A549 (cell line): ENCODE data around the gene TDRD3. TPM values are rescaled to one million over a fixed set of nuclear protein-coding genes. Genes with fewer than 3 reads are reported as not detected.

ENCODE experiments used
- ATAC-seq, 2 experiments: fragments of 200-7000 bp in 1 of 2; fragments of >200 bp in 1 of 2; cut with Nextera tagmentation in 1 of 2; cut with Tn5 transposase in 1 of 2; 3 replicates each; pipeline versions ENCODE4 v1.8.0 to v1.9.1; 2018 to 2020; ENCODE audit warnings: mild to moderate bottlenecking in 1 of 2, moderate library complexity in 1 of 2
- CTCF ChIA-PET: fragments of 300-600 bp; sonication (Branson Sonifier 250); formaldehyde crosslinking; extraction: SDS; loops from one replicate; lab custom pipeline; 2021; ENCODE audit warnings: antibody characterized with exemption, inconsistent platforms; lab: Yijun Ruan, JAX
- POLR2A ChIA-PET: fragments of 350-600 bp; formaldehyde crosslinking; extraction: SDS; loops from one replicate; lab custom pipeline; 2021; ENCODE audit warnings: antibody characterized with exemption, inconsistent platforms; lab: Yijun Ruan, JAX
- DNase-seq, 2 experiments: peaks; one replicate each; pipeline versions ENCODE4 v3.0.0 to v3.0.0-alpha.2; 2011 to 2016; ENCODE audit warnings: low read depth in 1 of 2, low spot score in 1 of 2
- FAIRE-seq: peaks from 2 replicates; lab custom pipeline; 2011; peaks lifted over from hg19 to GRCh38; lab: Jason Lieb, UNC
- H3K27ac ChIP-seq, 2 experiments: fragments of >200 bp; sonication (Bioruptor Twin); formaldehyde crosslinking; 3 replicates each; pipeline ENCODE4 v1.5.1; 2016 to 2017
- H3K4me1 ChIP-seq: fragments of >200 bp; sonication (Bioruptor Twin); formaldehyde crosslinking; 3 replicates; pipeline ENCODE4 v1.6.1; 2016
- H3K4me2 ChIP-seq: fragments of >200 bp; sonication (Bioruptor Twin); formaldehyde crosslinking; 3 replicates; pipeline ENCODE4 v1.6.1; 2016
- H3K4me3 ChIP-seq: fragments of >200 bp; sonication (Bioruptor Twin); formaldehyde crosslinking; 3 replicates; pipeline ENCODE4 v1.5.1; 2016
- H3K9me3 ChIP-seq: fragments of >200 bp; sonication (Bioruptor Twin); formaldehyde crosslinking; 3 replicates; pipeline ENCODE4 v1.6.1; 2016
- BHLHE40 ChIP-seq: IDR thresholded peaks from 2 replicates; pipeline ENCODE4 v1.6.1; 2012; ENCODE audit warnings: low read depth, low read length, inconsistent platforms
- CBX2 ChIP-seq: fragments of 200-600 bp; sonication (generic); IDR thresholded peaks from 2 replicates; pipeline ENCODE4 v1.6.1; 2016; ENCODE audit warnings: low read depth, mild to moderate bottlenecking, borderline replicate concordance
- CBX8 ChIP-seq: fragments of 200-600 bp; sonication (generic); IDR thresholded peaks from 2 replicates; pipeline ENCODE4 v1.6.1; 2016
- EHF ChIP-seq: fragments of 250-450 bp; sonication (Bioruptor Pico); IDR thresholded peaks from 2 replicates; pipeline ENCODE4 v1.5.0; 2020; ENCODE audit warnings: mild to moderate bottlenecking
- FOXS1 ChIP-seq: fragments of 250-450 bp; sonication (Bioruptor Pico); IDR thresholded peaks from 2 replicates; pipeline ENCODE4 v1.5.0; 2020; ENCODE audit warnings: mild to moderate bottlenecking, moderate library complexity
- HDAC2 ChIP-seq: fragments of 200-600 bp; sonication (generic); IDR thresholded peaks from 2 replicates; pipeline ENCODE4 v1.6.1; 2016
- HOXA7 ChIP-seq: fragments of 250-450 bp; sonication (Bioruptor Pico); IDR thresholded peaks from 2 replicates; pipeline ENCODE4 v1.5.0; 2020; ENCODE audit warnings: mild to moderate bottlenecking, moderate library complexity
- HOXB13 ChIP-seq: fragments of 250-450 bp; sonication (Bioruptor Pico); IDR thresholded peaks from 2 replicates; pipeline ENCODE4 v1.5.0; 2020; ENCODE audit warnings: low read depth, mild to moderate bottlenecking, moderate library complexity
- HOXB5 ChIP-seq: fragments of 250-450 bp; sonication (Bioruptor Pico); IDR thresholded peaks from 2 replicates; pipeline ENCODE4 v1.5.0; 2020; ENCODE audit warnings: mild to moderate bottlenecking, moderate library complexity
- JUNB ChIP-seq: fragments of >200 bp; sonication (Bioruptor Twin); formaldehyde crosslinking; IDR thresholded peaks from 2 replicates; pipeline ENCODE4 v1.6.1; 2016
- NFE2L2 ChIP-seq: fragments of 150-350 bp; conservative IDR thresholded peaks from 2 replicates; pipeline ENCODE4 v1.6.1; 2014; ENCODE audit warnings: low read length
- POLR2A ChIP-seq: IDR thresholded peaks from 2 replicates; pipeline ENCODE4 v1.6.1; 2012; ENCODE audit warnings: mild to moderate bottlenecking, low read length
- POLR2AphosphoS2 ChIP-seq: conservative IDR thresholded peaks from 2 replicates; pipeline ENCODE4 v1.6.1; 2012; ENCODE audit warnings: low read length, improper control_type of control experiment, inconsistent platforms
- RAD21 ChIP-seq, 2 experiments: fragments of >200 bp in 1 of 2; sonication (Bioruptor Twin) in 1 of 2; formaldehyde crosslinking in 1 of 2; IDR thresholded peaks in 1 of 2; conservative IDR thresholded peaks in 1 of 2; 2 replicates in 1 of 2; 3 replicates in 1 of 2; pipeline ENCODE4 v1.6.1; 2012 to 2018; ENCODE audit warnings: inconsistent platforms in 1 of 2
- RCOR1 ChIP-seq: fragments of 150-350 bp; IDR thresholded peaks from 2 replicates; pipeline ENCODE4 v1.6.1; 2014; ENCODE audit warnings: antibody characterized with exemption, low read length, low read depth
- WGBS: methylation state at CpG from one replicate; pipeline ENCODE4 v1.1.6; 2017; ENCODE audit errors: missing lambda C conversion rate; 5-methylcytosine and 5-hydroxymethylcytosine counted together
- polyA plus RNA-seq, 4 experiments: library from polyadenylated mRNA; depleted of rRNA in 3 of 4; stranded (reverse); fragments of >200 nt; fragmentation: RNase III in 1 of 4; extraction: RNeasy Plus Mini Kit Qiagen cat#74134 plus additional on column Dnase treatment in 1 of 4; gene quantifications; 2 replicates in 3 of 4; 3 replicates in 1 of 4; pipeline ENCODE4 v1.2.3, GENCODE V29; 2011 to 2017
- TF ChIP-seq, protein P1 (sequence below): fragments of 200-600 bp; sonication (generic); IDR thresholded peaks from 2 replicates; pipeline ENCODE4 v1.6.1; 2016; ENCODE audit warnings: antibody characterized with exemption, mild to moderate bottlenecking, moderate library complexity
- TF ChIP-seq, protein P2 (sequence below): fragments of 450-650 bp; IDR thresholded peaks from 2 replicates; pipeline ENCODE4 v1.6.1; 2014; ENCODE audit warnings: antibody characterized with exemption
- TF ChIP-seq, protein P3 (sequence below): fragments of 250-450 bp; sonication (Bioruptor Pico); IDR thresholded peaks from 2 replicates; pipeline ENCODE4 v1.5.0; 2021; ENCODE audit warnings: mild to moderate bottlenecking, moderate library complexity, borderline replicate concordance
- TF ChIP-seq, protein P4 (sequence below): fragments of 250-450 bp; sonication (Bioruptor Pico); IDR thresholded peaks from 2 replicates; pipeline ENCODE4 v1.5.0; 2020; ENCODE audit warnings: low read depth, mild to moderate bottlenecking, moderate library complexity
- TF ChIP-seq, protein P5 (sequence below): fragments of >200 bp; sonication (Bioruptor Twin); formaldehyde crosslinking; IDR thresholded peaks from 2 replicates; pipeline ENCODE4 v1.6.1; 2016
- TF ChIP-seq, protein P6 (sequence below): fragments of 150-350 bp; IDR thresholded peaks from 2 replicates; pipeline ENCODE4 v1.6.1; 2014; ENCODE audit warnings: low read depth, mild to moderate bottlenecking, low read length
- TF ChIP-seq, protein P7 (sequence below): IDR thresholded peaks from 2 replicates; pipeline ENCODE4 v1.6.1; 2012

TDRD3 gene
- polyA plus RNA-seq, 2 of the 4 experiments (the other 2 are of a cell fraction), result 5.7 to 11.8 TPM

DNA sequence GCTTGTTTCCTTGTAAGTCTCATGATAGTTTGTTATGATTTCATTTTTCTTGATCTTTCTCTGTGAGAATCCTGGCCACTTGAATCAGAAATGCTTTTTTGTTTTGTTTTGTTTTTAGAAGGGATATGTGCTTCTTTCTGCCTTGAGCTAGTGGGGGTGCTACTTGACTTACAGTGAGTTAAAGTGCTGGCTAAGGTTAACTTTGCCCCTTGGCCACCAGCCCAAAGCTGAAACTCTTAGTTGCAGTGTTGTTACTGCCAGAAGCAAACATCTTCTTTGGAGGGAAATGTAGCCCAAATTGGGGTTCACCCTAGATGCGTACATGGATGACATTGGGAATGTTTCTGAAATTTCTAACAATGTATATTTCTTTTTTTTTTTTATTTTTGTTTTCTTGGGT, 57.4 kb downstream of the TDRD3 start:
- TF ChIP-seq, protein P1, sequence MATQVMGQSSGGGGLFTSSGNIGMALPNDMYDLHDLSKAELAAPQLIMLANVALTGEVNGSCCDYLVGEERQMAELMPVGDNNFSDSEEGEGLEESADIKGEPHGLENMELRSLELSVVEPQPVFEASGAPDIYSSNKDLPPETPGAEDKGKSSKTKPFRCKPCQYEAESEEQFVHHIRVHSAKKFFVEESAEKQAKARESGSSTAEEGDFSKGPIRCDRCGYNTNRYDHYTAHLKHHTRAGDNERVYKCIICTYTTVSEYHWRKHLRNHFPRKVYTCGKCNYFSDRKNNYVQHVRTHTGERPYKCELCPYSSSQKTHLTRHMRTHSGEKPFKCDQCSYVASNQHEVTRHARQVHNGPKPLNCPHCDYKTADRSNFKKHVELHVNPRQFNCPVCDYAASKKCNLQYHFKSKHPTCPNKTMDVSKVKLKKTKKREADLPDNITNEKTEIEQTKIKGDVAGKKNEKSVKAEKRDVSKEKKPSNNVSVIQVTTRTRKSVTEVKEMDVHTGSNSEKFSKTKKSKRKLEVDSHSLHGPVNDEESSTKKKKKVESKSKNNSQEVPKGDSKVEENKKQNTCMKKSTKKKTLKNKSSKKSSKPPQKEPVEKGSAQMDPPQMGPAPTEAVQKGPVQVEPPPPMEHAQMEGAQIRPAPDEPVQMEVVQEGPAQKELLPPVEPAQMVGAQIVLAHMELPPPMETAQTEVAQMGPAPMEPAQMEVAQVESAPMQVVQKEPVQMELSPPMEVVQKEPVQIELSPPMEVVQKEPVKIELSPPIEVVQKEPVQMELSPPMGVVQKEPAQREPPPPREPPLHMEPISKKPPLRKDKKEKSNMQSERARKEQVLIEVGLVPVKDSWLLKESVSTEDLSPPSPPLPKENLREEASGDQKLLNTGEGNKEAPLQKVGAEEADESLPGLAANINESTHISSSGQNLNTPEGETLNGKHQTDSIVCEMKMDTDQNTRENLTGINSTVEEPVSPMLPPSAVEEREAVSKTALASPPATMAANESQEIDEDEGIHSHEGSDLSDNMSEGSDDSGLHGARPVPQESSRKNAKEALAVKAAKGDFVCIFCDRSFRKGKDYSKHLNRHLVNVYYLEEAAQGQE, result no peak
- TF ChIP-seq, protein P2, sequence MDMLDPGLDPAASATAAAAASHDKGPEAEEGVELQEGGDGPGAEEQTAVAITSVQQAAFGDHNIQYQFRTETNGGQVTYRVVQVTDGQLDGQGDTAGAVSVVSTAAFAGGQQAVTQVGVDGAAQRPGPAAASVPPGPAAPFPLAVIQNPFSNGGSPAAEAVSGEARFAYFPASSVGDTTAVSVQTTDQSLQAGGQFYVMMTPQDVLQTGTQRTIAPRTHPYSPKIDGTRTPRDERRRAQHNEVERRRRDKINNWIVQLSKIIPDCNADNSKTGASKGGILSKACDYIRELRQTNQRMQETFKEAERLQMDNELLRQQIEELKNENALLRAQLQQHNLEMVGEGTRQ, result no peak
- TF ChIP-seq EHF (CRISPR knock-in tag) (no peak), POLR2AphosphoS2 (no peak), HOXA7 (CRISPR knock-in tag) (no peak), BHLHE40 (no peak), POLR2A (no peak), CBX2 (no peak), JUNB (no peak), RAD21 (conservative IDR thresholded peaks at IDR 0.05 in 1 of 2, IDR thresholded peaks at IDR 0.05 in 1 of 2) (no peak), HOXB13 (CRISPR knock-in tag) (no peak), RCOR1 (no peak), FOXS1 (CRISPR knock-in tag) (no peak), HDAC2 (no peak), NFE2L2 (no peak), HOXB5 (CRISPR knock-in tag) (no peak), CBX8 (no peak)
- TF ChIP-seq, protein P3, sequence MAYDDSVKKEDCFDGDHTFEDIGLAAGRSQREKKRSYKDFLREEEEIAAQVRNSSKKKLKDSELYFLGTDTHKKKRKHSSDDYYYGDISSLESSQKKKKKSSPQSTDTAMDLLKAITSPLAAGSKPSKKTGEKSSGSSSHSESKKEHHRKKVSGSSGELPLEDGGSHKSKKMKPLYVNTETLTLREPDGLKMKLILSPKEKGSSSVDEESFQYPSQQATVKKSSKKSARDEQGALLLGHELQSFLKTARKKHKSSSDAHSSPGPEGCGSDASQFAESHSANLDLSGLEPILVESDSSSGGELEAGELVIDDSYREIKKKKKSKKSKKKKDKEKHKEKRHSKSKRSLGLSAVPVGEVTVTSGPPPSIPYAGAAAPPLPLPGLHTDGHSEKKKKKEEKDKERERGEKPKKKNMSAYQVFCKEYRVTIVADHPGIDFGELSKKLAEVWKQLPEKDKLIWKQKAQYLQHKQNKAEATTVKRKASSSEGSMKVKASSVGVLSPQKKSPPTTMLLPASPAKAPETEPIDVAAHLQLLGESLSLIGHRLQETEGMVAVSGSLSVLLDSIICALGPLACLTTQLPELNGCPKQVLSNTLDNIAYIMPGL (CRISPR knock-in tag), result no peak
- TF ChIP-seq, protein P4, sequence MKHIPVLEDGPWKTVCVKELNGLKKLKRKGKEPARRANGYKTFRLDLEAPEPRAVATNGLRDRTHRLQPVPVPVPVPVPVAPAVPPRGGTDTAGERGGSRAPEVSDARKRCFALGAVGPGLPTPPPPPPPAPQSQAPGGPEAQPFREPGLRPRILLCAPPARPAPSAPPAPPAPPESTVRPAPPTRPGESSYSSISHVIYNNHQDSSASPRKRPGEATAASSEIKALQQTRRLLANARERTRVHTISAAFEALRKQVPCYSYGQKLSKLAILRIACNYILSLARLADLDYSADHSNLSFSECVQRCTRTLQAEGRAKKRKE (CRISPR knock-in tag), result no peak
- TF ChIP-seq, protein P5, sequence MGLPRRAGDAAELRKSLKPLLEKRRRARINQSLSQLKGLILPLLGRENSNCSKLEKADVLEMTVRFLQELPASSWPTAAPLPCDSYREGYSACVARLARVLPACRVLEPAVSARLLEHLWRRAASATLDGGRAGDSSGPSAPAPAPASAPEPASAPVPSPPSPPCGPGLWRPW, result no peak
- TF ChIP-seq, all 56 proteins: peak for 0
- Histone ChIP-seq H3K27ac (no peak overlapping the region), H3K9me3 (no peaks in the 10 kb centered on the region), H3K4me2 (no peak overlapping the region), H3K4me1 (no peaks in the 10 kb centered on the region), H3K4me3 (no peak overlapping the region)
- ChIA-PET CTCF (no interaction called here), POLR2A (no interaction called here)
- DNase-seq (no peak), FAIRE-seq (no peak), ATAC-seq (no peak)
- WGBS, result 95% methylated on average over 1 of the region's 1 CpG

DNA sequence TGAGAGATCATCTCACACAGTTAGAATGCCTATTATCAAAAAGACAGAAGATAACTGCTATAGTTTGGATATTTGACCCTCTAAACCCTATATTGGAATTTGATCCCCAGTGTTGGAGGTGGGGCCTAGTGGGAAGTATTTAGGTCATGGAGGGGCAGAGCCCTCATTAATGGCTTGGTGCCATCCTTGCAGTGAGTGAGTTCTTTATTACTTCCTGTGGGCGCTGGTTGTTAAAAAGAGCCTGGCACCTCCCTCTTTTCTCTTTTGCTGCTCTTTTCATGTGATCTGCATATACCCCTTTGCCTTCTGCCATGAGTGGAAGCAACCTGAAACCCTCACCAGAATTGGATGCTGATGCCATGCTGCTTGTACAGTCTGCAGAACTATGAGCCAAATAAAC, 66.8 kb downstream of the TDRD3 start:
- CTCF ChIA-PET, result no interaction called here
- ATAC-seq (no peak), DNase-seq (no peak), FAIRE-seq (no peak)
- no peaks in the 10 kb centered on the region for H3K4me1 ChIP-seq
- WGBS, result 63% methylated on average over 1 of the region's 1 CpG
- no peaks in the 10 kb centered on the region for H3K9me3 ChIP-seq
- no peak overlapping the region for H3K4me2 ChIP-seq
- POLR2A ChIA-PET, result no interaction called here
- no peak overlapping the region for H3K27ac ChIP-seq
- H3K4me3 ChIP-seq, result no peak overlapping the region
- TF ChIP-seq, protein P6, sequence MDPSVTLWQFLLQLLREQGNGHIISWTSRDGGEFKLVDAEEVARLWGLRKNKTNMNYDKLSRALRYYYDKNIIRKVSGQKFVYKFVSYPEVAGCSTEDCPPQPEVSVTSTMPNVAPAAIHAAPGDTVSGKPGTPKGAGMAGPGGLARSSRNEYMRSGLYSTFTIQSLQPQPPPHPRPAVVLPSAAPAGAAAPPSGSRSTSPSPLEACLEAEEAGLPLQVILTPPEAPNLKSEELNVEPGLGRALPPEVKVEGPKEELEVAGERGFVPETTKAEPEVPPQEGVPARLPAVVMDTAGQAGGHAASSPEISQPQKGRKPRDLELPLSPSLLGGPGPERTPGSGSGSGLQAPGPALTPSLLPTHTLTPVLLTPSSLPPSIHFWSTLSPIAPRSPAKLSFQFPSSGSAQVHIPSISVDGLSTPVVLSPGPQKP, result no peak
- TF ChIP-seq HOXB5 (CRISPR knock-in tag) (no peak), CBX2 (no peak), POLR2A (no peak), BHLHE40 (no peak)
- TF ChIP-seq, protein P7, sequence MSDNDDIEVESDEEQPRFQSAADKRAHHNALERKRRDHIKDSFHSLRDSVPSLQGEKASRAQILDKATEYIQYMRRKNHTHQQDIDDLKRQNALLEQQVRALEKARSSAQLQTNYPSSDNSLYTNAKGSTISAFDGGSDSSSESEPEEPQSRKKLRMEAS, result no peak
